GM18520 (cell line): ENCODE data around the gene TEX2.

Source experiments
- ATAC-seq: cut with Tn5 transposase; IDR thresholded peaks from one replicate; pipeline ENCODE4 v1.9.1; 2021; ENCODE audit not compliant: unreplicated experiment

TEX2 gene

GRCh38 chr17:64162554-64162953 is 100.5 kb downstream of the TEX2 start:
- no peak for ATAC-seq

- ATAC-seq: no peak
These were observed 101.5 kb downstream of the TEX2 start for GRCh38 chr17:64161380-64162176.

- ATAC-seq: no peak
These were observed 102.7 kb downstream of the TEX2 start for GRCh38 chr17:64160378-64160777.

GRCh38 chr17:64158831-64159590 is 104.0 kb downstream of the TEX2 start:
- ATAC-seq: no peak

GRCh38 chr17:64158406-64158805 is 104.7 kb downstream of the TEX2 start:
- no peak for ATAC-seq

GRCh38 chr17:64157669-64158180 is 105.3 kb downstream of the TEX2 start:
- ATAC-seq: no peak

- ATAC-seq: no peak
These were observed 106.4 kb downstream of the TEX2 start for GRCh38 chr17:64156670-64157069.

GRCh38 chr17:64155751-64156544 is 107.1 kb downstream of the TEX2 start:
- ATAC-seq: no peak

GRCh38 chr17:64155129-64155528 is 107.9 kb downstream of the TEX2 start:
- no peak for ATAC-seq

GRCh38 chr17:64154717-64155116 is 108.3 kb downstream of the TEX2 start:
- ATAC-seq: no peak

GRCh38 chr17:64154313-64154695 is 108.8 kb downstream of the TEX2 start:
- no peak for ATAC-seq

GRCh38 chr17:64153565-64154312 is 109.3 kb downstream of the TEX2 start:
- no peak for ATAC-seq

- ATAC-seq: no peak
These were observed 110.5 kb downstream of the TEX2 start for GRCh38 chr17:64152428-64153125.

- no peak for ATAC-seq
These were observed 112.1 kb downstream of the TEX2 start for GRCh38 chr17:64151016-64151368.

GRCh38 chr17:64150237-64151015 is 112.6 kb downstream of the TEX2 start:
- ATAC-seq: no peak

- no peak for ATAC-seq
These were observed 113.9 kb downstream of the TEX2 start for GRCh38 chr17:64149196-64149595.

GRCh38 chr17:64148699-64149098 is 114.4 kb downstream of the TEX2 start:
- ATAC-seq: no peak

GRCh38 chr17:64148017-64148631 is 114.9 kb downstream of the TEX2 start:
- no peak for ATAC-seq
